ENCODE results near the gene ERBB4.

Gene ERBB4

GRCh38 chr2:212494418-212495020, 44.1 kb downstream of the ERBB4 start:
- DNase-seq = no peak
- Histone ChIP-seq H3K27ac (ENCODE audit: low read length) (no peak overlapping the region), H4K20me1 (ENCODE audit: insufficient read depth, low read length) (no peaks in the 10 kb centered on the region), H3F3A (ENCODE audit: insufficient read depth, low read length) (no peaks in the 10 kb centered on the region), H3K4me1 (ENCODE audit: low read length) (no peaks in the 10 kb centered on the region), H3K79me2 (ENCODE audit: low read length) (no peaks in the 10 kb centered on the region), H3K4me2 (ENCODE audit: low read depth, low read length) (no peak overlapping the region), H3K9me3 (replicated peaks; ENCODE audit: insufficient read depth, low read length) (no peaks in the 10 kb centered on the region), H3K36me3 (replicated peaks; ENCODE audit: insufficient read depth, low read length) (no peaks in the 10 kb centered on the region), H3K9ac (ENCODE audit: low read length) (no peak overlapping the region), H3K9me2 (replicated peaks; ENCODE audit: insufficient read depth, low read length) (no peaks in the 10 kb centered on the region), H3K4me3 (ENCODE audit: low read length) (no peak overlapping the region), H3K27me3 (replicated peaks; ENCODE audit: insufficient read depth, low read length) (no peaks in the 10 kb centered on the region), H2AFZ (ENCODE audit: low read length) (no peak overlapping the region)
- TF ChIP-seq CTCF (IDR thresholded peaks at IDR 0.05; ENCODE audit: low read length) = no peak
- TF ChIP-seq EZH2phosphoT487 (IDR thresholded peaks at IDR 0.05; ENCODE audit: low read length) = no peak
- TF ChIP-seq EZH2 (optimal IDR thresholded peaks at IDR 0.05; ENCODE audit: low read depth, low read length) = no peak

- Histone ChIP-seq H3K4me1 (ENCODE audit: low read length) (no peaks in the 10 kb centered on the region), H3K36me3 (replicated peaks; ENCODE audit: insufficient read depth, low read length) (no peaks in the 10 kb centered on the region), H3K27me3 (replicated peaks; ENCODE audit: insufficient read depth, low read length) (no peaks in the 10 kb centered on the region), H3K9me2 (replicated peaks; ENCODE audit: insufficient read depth, low read length) (no peaks in the 10 kb centered on the region), H3K27ac (ENCODE audit: low read length) (no peak overlapping the region), H3K4me3 (ENCODE audit: low read length) (no peak overlapping the region), H3K79me2 (ENCODE audit: low read length) (no peaks in the 10 kb centered on the region), H2AFZ (ENCODE audit: low read length) (no peak overlapping the region), H3F3A (ENCODE audit: insufficient read depth, low read length) (no peaks in the 10 kb centered on the region), H4K20me1 (ENCODE audit: insufficient read depth, low read length) (no peaks in the 10 kb centered on the region), H3K9ac (ENCODE audit: low read length) (no peak overlapping the region), H3K4me2 (ENCODE audit: low read depth, low read length) (no peak overlapping the region), H3K9me3 (replicated peaks; ENCODE audit: insufficient read depth, low read length) (no peaks in the 10 kb centered on the region)
- no peak for DNase-seq
- TF ChIP-seq EZH2phosphoT487 (IDR thresholded peaks at IDR 0.05; ENCODE audit: low read length) (no peak), CTCF (IDR thresholded peaks at IDR 0.05; ENCODE audit: low read length) (no peak), EZH2 (optimal IDR thresholded peaks at IDR 0.05; ENCODE audit: low read depth, low read length) (no peak)
Observed at GRCh38 chr2:212489719-212490346, 48.8 kb downstream of the ERBB4 start.

GRCh38 chr2:212488611-212489010, 50.0 kb downstream of the ERBB4 start:
- no peaks in the 10 kb centered on the region for H3F3A ChIP-seq (ENCODE audit: insufficient read depth, low read length)
- no peak overlapping the region for H3K4me2 ChIP-seq (ENCODE audit: low read depth, low read length)
- H3K4me1 ChIP-seq (ENCODE audit: low read length) = no peaks in the 10 kb centered on the region
- no peaks in the 10 kb centered on the region for H3K36me3 ChIP-seq (replicated peaks; ENCODE audit: insufficient read depth, low read length)
- H3K27ac ChIP-seq (ENCODE audit: low read length) = no peak overlapping the region
- no peaks in the 10 kb centered on the region for H3K9me3 ChIP-seq (replicated peaks; ENCODE audit: insufficient read depth, low read length)
- H3K79me2 ChIP-seq (ENCODE audit: low read length) = no peaks in the 10 kb centered on the region
- no peak overlapping the region for H3K9ac ChIP-seq (ENCODE audit: low read length)
- no peaks in the 10 kb centered on the region for H4K20me1 ChIP-seq (ENCODE audit: insufficient read depth, low read length)
- no peak overlapping the region for H3K4me3 ChIP-seq (ENCODE audit: low read length)
- DNase-seq = no peak
- no peaks in the 10 kb centered on the region for H3K9me2 ChIP-seq (replicated peaks; ENCODE audit: insufficient read depth, low read length)
- no peak for TF ChIP-seq CTCF (IDR thresholded peaks at IDR 0.05; ENCODE audit: low read length)
- TF ChIP-seq EZH2 (optimal IDR thresholded peaks at IDR 0.05; ENCODE audit: low read depth, low read length) = no peak
- no peak for TF ChIP-seq EZH2phosphoT487 (IDR thresholded peaks at IDR 0.05; ENCODE audit: low read length)
- no peaks in the 10 kb centered on the region for H3K27me3 ChIP-seq (replicated peaks; ENCODE audit: insufficient read depth, low read length)
- no peak overlapping the region for H2AFZ ChIP-seq (ENCODE audit: low read length)

All from MM.1S (cell line).